WERI-Rb-1 (cell line): ENCODE measurements around the gene UBE2D1.

Experiments
- DNase-seq: peaks from one replicate; pipeline ENCODE4 v3.0.0-alpha.2; 2020
- H3K27ac ChIP-seq: fragments of 250-450 bp; sonication (Bioruptor Pico); 2 replicates; pipeline ENCODE4 v1.5.1; 2020; ENCODE audit warnings: mild to moderate bottlenecking, moderate library complexity
- H3K27me3 ChIP-seq: fragments of 250-450 bp; sonication (Bioruptor Pico); 2 replicates; pipeline ENCODE4 v1.5.1; 2021; ENCODE audit warnings: mild to moderate bottlenecking, low read depth, moderate library complexity; ENCODE audit not compliant: insufficient read depth, severe bottlenecking
- H3K36me3 ChIP-seq: fragments of 250-450 bp; sonication (Bioruptor Pico); 2 replicates; pipeline ENCODE4 v1.5.1; 2020; ENCODE audit warnings: mild to moderate bottlenecking, moderate library complexity
- H3K4me3 ChIP-seq: 2 replicates; pipeline ENCODE4 v1.5.1; 2011; ENCODE audit warnings: low read depth, mild to moderate bottlenecking, control low read depth, low read length
- H3K9me3 ChIP-seq: fragments of 250-450 bp; sonication (Bioruptor Pico); 2 replicates; pipeline ENCODE4 v1.5.1; 2021; ENCODE audit warnings: mild to moderate bottlenecking, moderate library complexity; ENCODE audit not compliant: severe bottlenecking
- TF ChIP-seq, protein P1 (sequence below): IDR thresholded peaks from 2 replicates; pipeline ENCODE4 v1.5.1; 2011; ENCODE audit warnings: low read depth, mild to moderate bottlenecking, control low read depth, inconsistent platforms, low read length

Gene UBE2D1

DNA sequence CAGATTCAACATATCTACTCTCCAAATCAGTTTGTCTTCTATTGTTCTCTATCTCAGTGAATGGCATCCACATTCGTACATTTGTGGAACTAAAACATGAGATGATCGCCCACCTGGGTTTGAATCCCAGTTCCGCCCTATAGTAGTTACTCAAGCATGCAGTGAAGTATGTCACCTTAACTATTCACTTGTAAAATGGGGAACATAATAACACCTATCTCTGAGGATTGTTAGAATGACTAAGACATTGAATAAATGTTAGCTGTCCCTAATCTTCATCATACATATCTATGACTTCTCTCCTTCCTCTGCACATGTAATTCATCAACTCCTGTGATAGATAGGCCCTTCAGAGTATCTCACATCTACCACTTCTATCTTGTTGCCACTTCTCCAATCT lies 24.7 kb downstream of the UBE2D1 start:
- H3K27me3 ChIP-seq, result no peaks in the 10 kb centered on the region
- H3K4me3 ChIP-seq, result no peak overlapping the region
- TF ChIP-seq, protein P1, sequence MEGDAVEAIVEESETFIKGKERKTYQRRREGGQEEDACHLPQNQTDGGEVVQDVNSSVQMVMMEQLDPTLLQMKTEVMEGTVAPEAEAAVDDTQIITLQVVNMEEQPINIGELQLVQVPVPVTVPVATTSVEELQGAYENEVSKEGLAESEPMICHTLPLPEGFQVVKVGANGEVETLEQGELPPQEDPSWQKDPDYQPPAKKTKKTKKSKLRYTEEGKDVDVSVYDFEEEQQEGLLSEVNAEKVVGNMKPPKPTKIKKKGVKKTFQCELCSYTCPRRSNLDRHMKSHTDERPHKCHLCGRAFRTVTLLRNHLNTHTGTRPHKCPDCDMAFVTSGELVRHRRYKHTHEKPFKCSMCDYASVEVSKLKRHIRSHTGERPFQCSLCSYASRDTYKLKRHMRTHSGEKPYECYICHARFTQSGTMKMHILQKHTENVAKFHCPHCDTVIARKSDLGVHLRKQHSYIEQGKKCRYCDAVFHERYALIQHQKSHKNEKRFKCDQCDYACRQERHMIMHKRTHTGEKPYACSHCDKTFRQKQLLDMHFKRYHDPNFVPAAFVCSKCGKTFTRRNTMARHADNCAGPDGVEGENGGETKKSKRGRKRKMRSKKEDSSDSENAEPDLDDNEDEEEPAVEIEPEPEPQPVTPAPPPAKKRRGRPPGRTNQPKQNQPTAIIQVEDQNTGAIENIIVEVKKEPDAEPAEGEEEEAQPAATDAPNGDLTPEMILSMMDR, result no peak
- no peak for DNase-seq
- H3K27ac ChIP-seq, result no peak overlapping the region
- H3K9me3 ChIP-seq, result no peaks in the 10 kb centered on the region
- peaks cover 2% of the 10 kb centered on the region; the same call in 1 of the 2 replicates for H3K36me3 ChIP-seq

DNA sequence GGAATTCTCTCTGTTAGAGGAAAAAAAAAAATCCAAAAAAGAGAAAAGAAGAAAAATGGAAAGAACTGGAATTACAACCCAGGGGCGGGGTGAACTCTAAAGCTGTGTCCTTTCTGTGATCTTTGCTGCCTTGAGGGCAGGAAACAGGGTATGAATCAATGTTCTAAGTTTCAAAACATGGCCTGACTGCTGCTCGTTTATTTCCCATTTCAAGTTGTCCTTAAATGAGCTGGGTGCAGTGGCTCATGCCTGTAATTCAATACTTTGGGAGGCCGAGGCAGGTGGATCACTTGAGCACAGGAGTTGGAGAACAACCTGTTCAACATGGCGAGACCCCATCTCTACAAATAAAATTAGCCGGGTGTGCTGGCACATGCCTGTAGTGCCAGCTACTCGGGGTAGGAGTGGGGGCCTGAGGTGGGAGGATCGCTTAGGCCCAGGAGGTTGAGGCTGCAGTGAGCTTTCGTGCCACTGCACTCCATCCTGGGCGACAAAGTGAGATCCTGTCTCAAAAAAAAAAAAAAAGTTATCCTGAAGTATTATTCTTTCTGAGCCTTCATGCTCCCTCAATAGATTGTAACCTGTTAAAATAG lies 25.7 kb downstream of the UBE2D1 start:
- TF ChIP-seq, protein P1, result no peak
- H3K4me3 ChIP-seq, result no peak overlapping the region
- no peak for DNase-seq

DNA sequence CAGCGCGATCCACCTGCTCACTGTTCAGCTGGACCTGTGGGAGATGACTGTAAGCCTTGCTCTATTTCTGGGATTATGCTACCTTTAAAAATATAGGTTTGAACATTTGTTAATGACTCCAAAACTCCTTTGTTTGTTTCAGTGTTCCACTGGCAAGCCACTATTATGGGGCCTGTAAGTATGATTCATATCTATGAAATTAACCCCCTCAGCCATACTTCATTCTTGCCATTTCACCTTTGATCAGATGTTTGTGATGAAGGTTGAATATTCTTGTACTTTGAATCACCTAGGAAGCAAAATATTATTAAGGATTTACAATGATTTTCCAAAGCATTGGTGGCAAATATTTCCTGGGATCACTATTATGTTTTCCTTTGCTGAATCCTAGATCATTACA lies 26.5 kb downstream of the UBE2D1 start:
- TF ChIP-seq, protein P1, result no peak
- H3K36me3 ChIP-seq, result peaks cover 2% of the 10 kb centered on the region; the same call in 1 of the 2 replicates
- no peaks in the 10 kb centered on the region for H3K9me3 ChIP-seq
- no peak overlapping the region for H3K4me3 ChIP-seq
- no peak for DNase-seq
- no peak overlapping the region for H3K27ac ChIP-seq
- H3K27me3 ChIP-seq, result no peaks in the 10 kb centered on the region

More for the DNA sequence above, 25.7 kb downstream of the UBE2D1 start:
- peaks cover 2% of the 10 kb centered on the region; the same call in 1 of the 2 replicates for H3K36me3 ChIP-seq
- H3K27me3 ChIP-seq, result no peaks in the 10 kb centered on the region
- no peaks in the 10 kb centered on the region for H3K9me3 ChIP-seq
- no peak overlapping the region for H3K27ac ChIP-seq

DNA sequence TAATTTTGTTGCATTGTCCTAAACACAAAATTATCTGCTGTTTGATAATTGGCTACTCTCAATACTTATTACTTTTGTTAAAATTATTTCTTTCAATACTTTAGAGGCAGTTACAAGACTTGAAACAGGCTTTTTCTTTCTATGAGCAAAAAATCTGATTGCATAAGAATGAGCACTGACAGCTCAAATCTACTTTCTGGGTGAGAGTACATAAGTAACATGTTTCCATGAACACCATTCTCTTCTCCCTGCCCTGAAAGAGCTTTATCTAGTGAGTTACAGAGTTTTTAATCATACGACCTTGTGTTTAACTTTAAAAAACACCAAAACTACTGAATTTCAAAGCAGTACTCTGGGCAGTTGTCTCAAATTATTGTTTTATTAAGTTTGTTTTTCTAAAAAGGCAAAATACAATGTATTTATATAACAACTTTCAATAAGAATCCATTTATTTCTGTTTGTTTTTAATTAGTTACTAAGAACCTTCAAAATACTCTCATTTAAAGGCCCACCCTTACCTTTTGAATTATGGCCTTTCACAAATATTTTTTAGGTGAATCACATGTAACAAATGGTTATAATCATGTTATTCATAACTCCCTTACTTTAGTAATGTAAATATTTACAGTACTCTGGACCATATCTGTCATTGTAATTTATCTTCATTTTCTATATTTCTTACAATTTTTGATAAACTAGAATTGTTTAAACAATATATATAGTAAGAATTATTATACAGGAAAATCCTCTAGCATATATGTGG lies 27.4 kb downstream of the UBE2D1 start:
- H3K4me3 ChIP-seq, result no peak overlapping the region
- H3K27me3 ChIP-seq, result no peaks in the 10 kb centered on the region
- H3K36me3 ChIP-seq, result peaks cover 2% of the 10 kb centered on the region; the same call in 1 of the 2 replicates
- DNase-seq, result no peak
- H3K9me3 ChIP-seq, result no peaks in the 10 kb centered on the region
- H3K27ac ChIP-seq, result no peak overlapping the region
- TF ChIP-seq, protein P1, result no peak

DNA sequence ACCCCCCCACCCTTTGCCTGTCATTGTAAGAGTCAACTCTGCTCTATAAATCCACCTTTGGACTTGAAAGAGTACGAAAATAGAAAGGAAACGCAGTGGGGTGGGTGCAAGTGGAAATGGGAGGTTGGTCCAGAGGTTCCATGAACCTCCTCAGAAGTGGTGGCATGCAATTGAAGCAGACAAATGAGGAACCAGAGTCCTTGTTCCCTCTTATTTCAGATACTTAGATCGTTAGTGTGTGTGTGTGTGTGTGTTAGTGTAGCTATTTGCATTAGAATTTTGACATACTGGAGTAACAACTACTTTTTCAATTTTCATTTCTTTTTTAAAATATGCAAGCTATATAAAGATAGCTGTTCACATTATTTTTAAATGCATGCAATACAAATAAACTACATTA lies 32.3 kb downstream of the UBE2D1 start:
- DNase-seq, result no peak
- H3K27me3 ChIP-seq, result no peaks in the 10 kb centered on the region
- no peak overlapping the region for H3K27ac ChIP-seq
- TF ChIP-seq, protein P1, result no peak
- no peaks in the 10 kb centered on the region; the same call in 1 of the 2 replicates for H3K36me3 ChIP-seq
- no peak overlapping the region for H3K4me3 ChIP-seq
- H3K9me3 ChIP-seq, result no peaks in the 10 kb centered on the region
